Measurements from ENCODE around the gene FZD2.
A peak's percentile ranks its signal among the peaks of the same experiment; 100 is the strongest.

FZD2 gene

DNA sequence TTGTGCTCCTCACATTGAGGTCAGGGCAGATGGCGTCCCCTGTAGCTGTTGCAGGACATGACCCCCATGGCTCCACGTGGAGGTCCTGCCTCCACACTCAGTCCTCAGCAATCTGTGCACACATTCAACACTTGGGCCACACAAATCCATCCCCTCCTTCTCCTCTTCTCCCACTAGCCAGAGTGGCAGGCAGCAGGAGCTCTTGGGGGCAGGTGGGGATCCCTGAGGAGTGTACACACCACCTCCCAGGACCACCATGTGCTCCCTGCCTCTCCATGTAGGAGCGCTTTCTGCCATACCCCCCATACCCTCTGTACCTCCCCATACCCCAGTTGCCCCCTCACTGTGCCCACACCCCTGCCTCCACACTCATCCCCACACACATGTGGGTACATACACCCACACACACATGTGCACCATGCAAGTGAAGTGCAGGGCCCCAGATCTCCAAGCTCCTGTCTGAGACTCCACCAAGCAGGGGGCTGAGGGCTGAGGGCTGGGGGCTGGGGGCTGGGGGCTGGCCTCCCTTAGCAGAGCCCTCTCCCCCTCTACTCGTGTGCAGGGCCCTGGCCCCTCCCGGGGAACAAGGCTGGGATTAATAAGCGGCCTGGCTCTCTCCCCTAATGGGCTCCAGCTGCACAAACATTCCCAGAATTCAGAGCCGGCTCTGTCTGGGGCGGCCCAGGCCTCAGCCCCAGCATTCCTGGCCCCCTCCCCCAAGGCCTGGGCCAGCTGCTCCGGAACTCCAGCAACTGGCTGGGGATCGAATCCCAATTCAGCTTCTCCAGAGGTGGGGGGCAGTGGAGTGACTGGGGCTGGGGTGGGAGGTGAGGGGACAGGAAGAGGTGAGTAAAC lies 50.8 kb downstream of the FZD2 start:
- DNase-seq (ENCODE audit: low read depth): peak; percentile 39

DNA sequence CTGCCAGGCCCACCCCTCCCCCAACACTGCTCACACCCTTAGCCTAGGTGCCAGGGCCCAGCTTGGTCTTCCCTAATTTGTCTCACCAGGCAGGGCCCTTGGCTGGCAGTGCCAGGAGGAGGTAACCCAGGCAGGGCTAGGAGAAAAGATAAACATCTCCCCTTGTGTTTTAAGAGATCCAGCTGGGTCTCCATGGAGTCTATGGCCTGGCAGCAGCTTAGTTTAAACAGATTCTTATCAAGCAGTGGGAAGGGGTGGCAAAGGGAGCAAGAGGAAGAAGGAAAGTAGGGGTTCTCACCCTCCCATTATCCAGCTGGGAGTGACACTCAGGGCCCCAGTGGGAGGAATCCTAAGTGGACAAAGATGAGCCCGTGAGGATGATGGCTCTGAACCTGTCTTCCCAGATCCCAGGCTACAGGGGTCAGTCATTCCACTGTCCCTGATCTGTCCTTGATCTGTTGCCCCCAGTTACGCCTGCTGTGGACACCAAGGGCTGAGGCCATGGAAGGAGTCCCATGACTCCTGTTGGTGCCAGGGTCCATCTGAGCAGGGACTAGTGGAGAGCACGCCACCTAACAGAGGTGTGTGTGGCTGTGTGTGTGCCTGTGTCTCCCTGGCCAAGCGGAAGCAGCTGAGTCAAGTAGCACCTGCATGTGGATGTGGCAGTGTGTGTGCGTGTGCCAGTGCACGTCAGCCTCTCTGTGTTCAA lies 51.6 kb downstream of the FZD2 start:
- no peak for DNase-seq (ENCODE audit: low read depth)

DNA sequence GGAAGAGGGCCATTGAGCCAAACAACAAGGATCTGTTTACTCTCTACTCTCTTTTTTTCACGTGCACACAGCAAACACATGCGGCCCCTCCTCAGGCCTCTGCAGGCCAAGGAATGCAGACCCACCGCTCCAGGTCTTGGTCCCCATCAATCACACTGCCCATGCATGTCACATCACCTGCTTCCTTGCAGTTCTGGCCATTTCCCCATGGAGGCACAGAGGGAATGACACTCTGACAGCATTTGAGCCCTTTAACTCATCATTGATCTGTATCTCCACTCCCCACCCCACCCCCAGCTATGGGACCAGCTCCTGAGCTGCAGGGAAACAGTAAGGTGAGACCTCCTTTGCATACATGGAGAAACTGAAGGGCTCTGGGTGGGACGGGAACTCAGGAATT lies 53.0 kb downstream of the FZD2 start:
- no peak for DNase-seq (ENCODE audit: low read depth)
